Measurements from ENCODE around the gene OPHN1. TPM values are rescaled to one million over a fixed set of nuclear protein-coding genes. Genes with fewer than 3 reads are reported as not detected.
"Not testable (repeated sequence)": the region's sequence is repeated elsewhere in the genome, so short reads cannot be mapped to it uniquely, and the experiment has no call there.

OPHN1 gene
- total RNA-seq, 4 donors from 2014 or later = 3.9 to 20.6 (median 6.7) TPM

DNA sequence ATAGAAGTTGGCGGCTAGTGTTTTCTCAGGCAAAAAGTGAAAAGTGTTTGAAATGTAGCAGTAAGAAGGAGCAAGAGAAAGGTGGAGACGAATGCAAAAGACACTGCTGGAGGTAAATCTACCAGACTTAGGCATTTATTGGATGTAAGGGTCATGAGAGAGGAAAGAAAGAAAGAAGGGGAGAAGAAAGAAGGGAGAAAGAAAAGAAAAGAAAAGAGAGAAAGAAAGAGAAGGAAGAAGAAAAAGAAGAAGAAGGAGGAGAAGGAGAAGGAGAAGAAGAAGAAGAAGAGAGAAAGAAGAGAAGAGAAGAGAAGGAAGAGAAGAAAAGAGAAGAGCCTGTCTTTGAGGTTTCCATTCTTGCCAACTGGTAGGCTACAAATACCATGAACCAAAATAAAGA lies 31.2 kb downstream of the OPHN1 start:
- Histone ChIP-seq H3K4me1 (no peaks in the 10 kb centered on the region), H3K27me3 (no peaks in the 10 kb centered on the region)

DNA sequence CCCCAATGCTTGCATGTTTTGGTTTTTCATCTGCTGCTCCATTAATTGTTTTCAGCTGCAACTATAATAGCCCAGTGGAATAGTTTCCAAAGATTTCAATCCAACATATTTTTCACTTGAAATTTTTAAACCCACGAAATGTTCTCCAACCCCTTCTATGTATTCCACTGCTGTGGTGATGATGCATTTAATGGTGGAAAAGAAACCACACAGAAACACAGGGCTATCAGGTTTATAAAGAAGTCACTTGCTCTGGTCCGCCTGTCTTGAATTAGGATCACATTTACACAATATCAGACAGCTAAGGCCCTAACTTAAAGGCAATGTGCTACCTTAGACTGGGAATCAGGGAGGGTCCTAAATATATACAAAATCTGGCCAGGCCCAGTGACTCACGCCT lies 35.0 kb downstream of the OPHN1 start:
- TF ChIP-seq CTCF (IDR thresholded peaks at IDR 0.05) (no peak), POLR2A (IDR thresholded peaks at IDR 0.05) (no peak)
- H3K4me1 ChIP-seq = no peaks in the 10 kb centered on the region
- no peak for DNase-seq

More for the DNA sequence above, 31.2 kb downstream of the OPHN1 start:
- no peaks in the 10 kb centered on the region for H3K36me3 ChIP-seq
- no peak for TF ChIP-seq CTCF (IDR thresholded peaks at IDR 0.05)
- TF ChIP-seq POLR2A (IDR thresholded peaks at IDR 0.05) = no peak
- H3K27ac ChIP-seq = no peak overlapping the region
- DNase-seq = no peak
- H3K4me3 ChIP-seq = no peak overlapping the region
- H3K9me3 ChIP-seq = no peaks in the 10 kb centered on the region

GRCh38 chrX:68396953-68397352 lies 36.3 kb downstream of the OPHN1 start:
- no peaks in the 10 kb centered on the region for H3K9me3 ChIP-seq
- H3K27me3 ChIP-seq = no peaks in the 10 kb centered on the region
- H3K36me3 ChIP-seq = no peaks in the 10 kb centered on the region
- H3K4me3 ChIP-seq = no peak overlapping the region
- no peak overlapping the region for H3K27ac ChIP-seq
- no peaks in the 10 kb centered on the region for H3K4me1 ChIP-seq
- no peak for DNase-seq
- TF ChIP-seq POLR2A (IDR thresholded peaks at IDR 0.05) (no peak), CTCF (IDR thresholded peaks at IDR 0.05) (no peak)

More for the DNA sequence above, 35.0 kb downstream of the OPHN1 start:
- Histone ChIP-seq H3K9me3 (no peaks in the 10 kb centered on the region), H3K36me3 (no peaks in the 10 kb centered on the region), H3K27ac (no peak overlapping the region), H3K4me3 (no peak overlapping the region), H3K27me3 (no peaks in the 10 kb centered on the region)

DNA sequence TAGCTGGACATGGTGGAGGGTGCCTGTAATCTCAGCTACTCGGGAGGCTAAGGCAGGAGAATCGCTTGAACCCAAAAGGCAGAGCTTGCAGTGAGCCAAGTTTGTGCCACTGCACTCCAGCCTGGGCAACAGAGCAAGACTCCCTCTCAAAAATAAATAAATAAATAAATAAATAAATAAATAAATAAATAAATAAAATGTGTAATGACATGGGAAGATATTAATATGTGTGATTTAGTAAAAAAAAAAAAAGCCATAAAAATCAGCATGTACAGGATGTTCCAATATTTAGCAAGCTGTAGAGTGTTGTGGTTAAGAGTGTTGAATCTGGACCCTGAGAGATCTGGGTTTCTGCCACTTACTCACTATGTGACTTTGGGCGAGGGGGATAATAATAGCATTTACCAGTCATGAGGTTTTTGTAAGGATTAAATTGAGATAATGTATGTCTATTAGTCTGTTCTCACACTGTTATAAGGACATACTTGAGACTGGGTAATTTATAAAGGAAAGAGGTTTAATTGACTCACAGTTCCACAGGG lies 43.8 kb downstream of the OPHN1 start:
- H3K4me3 ChIP-seq, H3K9me3 ChIP-seq, H3K36me3 ChIP-seq, DNase-seq, H3K27me3 ChIP-seq, H3K27ac ChIP-seq, H3K4me1 ChIP-seq: not testable (repeated sequence)

DNA sequence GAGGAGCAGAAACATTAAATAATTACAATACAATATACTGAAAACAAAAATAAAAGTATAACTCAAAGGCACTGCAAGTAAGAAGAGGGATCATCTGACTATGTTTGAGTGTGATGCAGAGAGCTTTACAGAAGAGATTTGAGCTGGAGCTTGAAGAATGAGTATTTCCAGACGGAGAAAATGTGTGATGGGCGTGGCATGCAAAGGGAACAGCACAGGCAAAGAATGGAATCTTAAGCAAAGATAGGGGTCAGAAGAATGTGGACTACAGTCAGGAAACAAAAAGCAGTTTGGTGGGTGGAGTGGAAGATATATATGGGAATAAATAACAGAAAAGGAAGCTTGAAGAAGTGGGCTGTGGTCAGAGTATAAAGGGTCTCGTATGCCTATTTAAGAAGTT lies 45.5 kb downstream of the OPHN1 start:
- H3K4me1 ChIP-seq = no peaks in the 10 kb centered on the region
- H3K27ac ChIP-seq = no peak overlapping the region
- TF ChIP-seq CTCF (IDR thresholded peaks at IDR 0.05) (no peak), POLR2A (IDR thresholded peaks at IDR 0.05) (no peak)
- no peaks in the 10 kb centered on the region for H3K9me3 ChIP-seq
- no peak for DNase-seq
- no peak overlapping the region for H3K4me3 ChIP-seq
- no peaks in the 10 kb centered on the region for H3K27me3 ChIP-seq
- H3K36me3 ChIP-seq = no peaks in the 10 kb centered on the region

DNA sequence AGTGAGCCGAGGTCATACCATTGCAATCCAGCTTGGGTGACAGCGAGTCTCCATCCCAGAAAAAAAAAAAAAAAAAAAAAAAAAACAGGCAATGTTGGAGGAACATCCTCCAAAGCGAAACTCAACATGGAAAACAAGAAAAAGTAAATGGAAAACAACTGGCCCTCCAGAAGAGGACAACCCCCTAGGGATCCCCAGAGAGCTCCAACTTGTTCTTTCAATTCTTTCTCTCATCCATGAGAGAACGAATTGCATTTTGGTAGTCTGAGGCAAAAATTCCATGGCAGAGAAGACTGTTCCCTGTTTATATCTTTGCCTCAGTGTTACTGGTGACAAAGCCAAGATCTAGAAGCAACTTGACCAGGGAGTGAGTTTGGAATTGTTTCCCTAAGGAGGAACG lies 49.8 kb downstream of the OPHN1 start:
- Histone ChIP-seq H3K4me3 (no peak overlapping the region), H3K27ac (no peak overlapping the region), H3K4me1 (no peaks in the 10 kb centered on the region), H3K36me3 (no peaks in the 10 kb centered on the region), H3K27me3 (no peaks in the 10 kb centered on the region), H3K9me3 (no peaks in the 10 kb centered on the region)
- no peak for DNase-seq
- TF ChIP-seq POLR2A (IDR thresholded peaks at IDR 0.05) = no peak

DNA sequence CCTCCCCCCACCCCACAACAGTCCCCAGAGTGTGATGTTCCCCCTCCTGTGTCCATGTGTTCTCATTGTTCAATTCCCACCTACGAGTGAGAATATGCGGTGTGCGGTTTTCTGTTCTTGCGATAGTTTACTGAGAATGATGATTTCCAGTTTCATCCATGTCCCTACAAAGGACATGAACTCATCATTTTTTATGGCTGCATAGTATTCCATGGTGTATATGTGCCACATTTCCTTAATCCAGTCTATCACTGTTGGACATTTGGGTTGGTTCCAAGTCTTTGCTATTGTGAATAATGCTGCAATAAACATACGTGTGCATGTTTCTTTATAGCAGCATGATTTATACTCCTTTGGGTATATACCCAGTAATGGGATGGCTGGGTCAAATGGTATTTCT lies 55.7 kb downstream of the OPHN1 start:
- not testable (repeated sequence) for H3K4me3 ChIP-seq, H3K27me3 ChIP-seq, H3K4me1 ChIP-seq

More for the DNA sequence above, 55.7 kb downstream of the OPHN1 start:
- not testable (repeated sequence) for H3K9me3 ChIP-seq, H3K27ac ChIP-seq, DNase-seq, H3K36me3 ChIP-seq
